ENCODE measurements around the gene CBFA2T2. TPM values are rescaled to one million over a fixed set of nuclear protein-coding genes. Genes with fewer than 3 reads are reported as not detected.

CBFA2T2 gene
- 5.0 and 5.9 TPM in 2 replicates for total RNA-seq

DNA sequence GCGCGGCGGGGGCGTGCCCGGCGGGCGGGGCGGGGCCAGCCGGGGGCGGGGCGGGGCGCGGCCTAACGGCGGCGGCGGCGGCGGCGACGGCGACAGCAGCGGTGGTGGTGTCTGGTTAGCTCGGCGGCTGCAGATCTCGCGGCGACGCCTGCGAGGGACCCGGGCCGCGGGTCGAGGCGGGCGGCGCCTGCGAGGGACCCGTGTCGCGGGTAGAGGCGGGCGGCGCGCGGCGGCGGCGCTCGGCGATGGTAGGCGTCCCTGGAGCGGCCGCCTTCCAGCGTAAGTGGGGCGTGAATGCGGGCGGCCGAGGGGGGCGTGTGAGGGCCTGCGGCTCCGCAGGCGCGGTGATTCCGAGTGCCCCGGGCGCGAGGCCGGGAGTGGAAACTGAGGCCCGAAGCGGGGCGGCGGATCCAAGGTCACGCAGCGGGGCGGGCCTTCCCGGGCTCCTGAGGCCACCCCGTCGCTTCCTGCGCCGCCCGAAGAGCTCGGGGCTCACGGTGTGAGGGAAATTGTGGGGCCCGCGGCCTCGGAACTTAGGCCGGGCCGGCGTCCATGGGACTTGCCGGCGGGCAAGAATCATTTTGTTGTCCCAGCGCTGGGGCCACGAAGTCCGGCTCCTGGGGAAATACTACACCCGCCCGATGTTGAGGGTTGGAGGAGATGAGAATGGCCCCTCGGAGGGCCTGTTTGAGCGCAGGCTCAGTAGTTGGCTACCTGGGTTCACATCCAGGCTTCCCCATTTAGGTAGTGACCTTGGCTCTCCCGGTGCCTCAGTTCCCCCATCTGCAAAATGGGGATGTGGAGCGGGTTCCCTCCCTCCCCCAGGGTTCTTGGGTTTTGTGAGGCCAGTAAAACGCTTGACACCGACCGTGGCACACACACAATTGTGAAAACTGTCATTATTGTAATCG lies at the start of gene CBFA2T2:
Gene CBFA2T2 (plus strand): TSS at position 74 of the 911 bp plus-strand sequence. CDS start 172 bp downstream, at position 246.

DNA sequence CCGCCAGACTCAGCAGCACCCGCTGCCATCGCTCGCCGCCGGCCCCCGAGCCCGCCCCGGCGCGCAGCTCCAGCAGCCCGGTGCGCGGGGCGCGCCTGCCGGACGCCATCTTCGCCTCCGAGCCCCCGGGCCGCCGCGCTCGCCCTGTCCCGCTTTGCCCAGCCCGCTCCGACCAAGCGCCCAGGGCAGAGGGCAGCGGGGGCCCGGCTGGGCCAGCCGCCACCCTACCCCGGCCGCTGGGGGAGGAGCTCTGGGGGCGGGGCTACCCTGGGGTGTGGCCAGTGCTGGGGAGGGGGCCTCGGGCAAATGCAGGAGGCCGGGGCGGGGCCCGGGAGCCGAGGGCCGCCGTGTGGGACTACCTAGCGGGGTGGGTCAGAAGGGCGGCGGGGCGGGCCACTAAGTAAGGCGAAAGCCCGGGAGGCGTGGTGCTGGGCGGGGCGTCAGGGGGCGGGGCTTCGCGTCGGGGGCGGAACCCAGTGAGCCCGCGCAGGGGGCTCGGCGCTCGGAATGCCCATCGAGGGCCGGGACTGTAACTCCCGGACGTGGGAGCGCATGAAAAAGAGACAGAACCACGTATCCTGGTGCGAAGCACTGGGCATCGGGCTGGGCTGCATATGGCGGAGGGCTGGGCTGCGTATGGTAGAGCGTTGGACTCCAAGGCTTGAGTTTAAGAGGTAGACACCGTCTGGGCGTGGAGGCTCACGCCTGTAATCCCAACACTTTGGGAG lies 46.2 kb upstream of the CBFA2T2 start, which contains the start of gene SNTA1:
Gene SNTA1 (minus strand): TSS at position 252 of the 728 bp plus-strand sequence. CDS start 143 bp downstream, at position 109.

DNA sequence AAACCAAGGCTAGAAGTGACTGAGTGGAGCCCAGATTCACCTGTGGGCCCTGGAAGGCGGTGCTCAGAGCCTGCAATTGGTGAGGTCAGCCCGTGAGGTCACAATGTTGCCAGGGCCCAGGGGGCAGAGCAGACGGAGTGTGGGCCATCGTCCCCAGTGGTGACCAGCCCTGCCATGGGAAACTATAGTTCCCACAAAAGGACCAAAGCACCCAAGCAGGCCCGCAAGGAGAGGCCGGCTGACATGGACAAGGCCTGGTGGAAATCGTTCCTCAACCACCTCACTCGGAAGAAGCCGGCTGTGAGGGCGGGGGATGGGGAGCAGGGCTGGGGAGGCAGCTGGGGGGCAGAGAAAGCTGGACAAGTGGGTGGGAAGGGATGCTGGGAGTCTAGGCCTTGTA lies 172.3 kb downstream of the CBFA2T2 start, which contains the start of gene C20orf144:
Gene C20orf144 (plus strand): TSS at position 156 of the 400 bp plus-strand sequence. CDS start 19 bp downstream, at position 175.

DNA sequence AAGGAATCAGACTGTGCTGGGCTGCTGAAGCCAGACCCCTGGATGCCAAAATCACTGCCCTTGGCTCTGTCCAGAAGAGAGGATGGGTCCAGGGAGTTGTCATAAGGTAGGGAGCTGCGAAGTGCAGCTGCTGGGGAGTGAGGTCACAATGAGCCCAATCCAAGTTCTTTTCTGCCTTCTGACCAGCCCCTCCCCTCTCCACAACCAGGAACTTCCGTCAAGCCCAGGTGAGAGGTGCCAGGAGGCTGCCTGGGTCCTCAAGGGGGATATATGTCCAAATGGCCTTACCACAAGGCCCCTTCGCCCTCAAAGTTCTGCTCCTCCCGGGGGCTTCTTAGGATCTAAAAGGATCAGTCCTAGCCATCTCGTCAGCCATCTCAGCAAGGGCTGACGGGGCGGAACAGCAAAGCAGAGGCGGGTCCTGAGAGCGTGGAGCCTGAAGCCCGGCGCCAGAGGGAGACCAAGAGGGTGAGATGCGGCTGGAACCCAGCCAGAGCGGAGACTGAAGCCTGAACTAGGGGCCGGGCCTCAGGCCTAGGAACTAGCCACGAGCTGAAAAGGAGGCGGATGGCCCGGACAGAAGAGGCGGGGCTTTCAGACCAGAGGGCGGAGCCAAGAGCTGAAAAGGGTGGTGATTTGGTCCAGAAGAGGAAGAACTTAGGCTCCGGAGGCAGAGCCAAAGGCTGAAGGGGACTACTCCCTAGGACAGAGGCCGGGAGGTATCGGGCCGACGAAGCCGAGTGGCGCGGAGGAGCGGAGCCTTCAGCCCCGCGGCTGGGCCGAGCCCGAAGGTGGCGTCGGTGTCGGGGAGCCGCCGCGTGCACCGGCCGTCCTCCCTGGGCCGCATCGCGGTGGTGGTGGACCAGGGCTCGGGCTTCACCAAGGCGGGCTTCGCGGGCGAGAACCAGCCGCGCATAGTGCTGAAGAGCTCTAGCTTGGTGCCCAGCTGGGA lies 176.7 kb downstream of the CBFA2T2 start, which contains the start of gene ACTL10:
Gene ACTL10 (plus strand): TSS at position 651 of the 952 bp plus-strand sequence. CDS start 555 bp downstream, outside the sequence.

DNA sequence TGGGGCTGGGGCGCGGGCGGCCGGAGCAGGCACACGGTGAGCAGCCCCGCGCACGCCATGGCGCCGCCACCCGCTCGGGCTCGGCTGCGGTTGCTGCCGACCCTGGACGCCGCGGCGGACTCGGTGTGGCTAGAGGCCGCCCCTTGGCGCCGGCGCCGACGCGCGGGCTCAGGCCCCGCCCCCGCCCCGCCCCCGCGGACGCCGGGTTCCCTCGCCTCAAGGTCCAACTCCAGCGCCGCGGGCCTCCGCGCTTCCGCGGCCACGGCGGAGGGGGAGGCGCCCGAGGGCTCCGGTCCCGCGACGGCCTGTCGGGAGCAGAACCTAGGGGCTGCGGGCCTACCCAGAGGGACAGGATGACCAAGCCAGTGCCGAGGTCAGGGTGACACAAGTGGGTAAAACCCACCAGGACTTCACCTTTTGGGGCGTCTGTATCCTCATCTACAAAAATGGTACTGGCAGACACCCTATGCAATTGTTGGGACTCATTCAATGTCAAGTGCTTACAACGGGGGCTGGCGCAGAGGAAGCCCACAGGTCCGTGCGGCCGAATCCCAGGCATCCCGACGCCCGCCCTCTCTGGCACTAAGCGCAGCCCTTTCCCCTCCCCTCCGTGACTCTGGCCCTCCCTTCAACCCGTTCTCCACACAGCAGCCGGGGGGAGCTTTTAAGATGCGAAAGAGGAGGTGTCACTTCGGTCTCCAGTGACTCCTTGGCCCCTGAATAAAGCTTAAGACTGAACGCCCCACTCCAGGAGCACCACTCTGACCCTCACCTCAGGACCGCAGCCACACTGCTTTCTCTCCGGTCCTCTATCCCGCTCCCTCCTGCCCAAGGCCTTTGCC lies 184.6 kb downstream of the CBFA2T2 start, which contains the start of gene NECAB3:
Gene NECAB3 (minus strand): TSS at position 135 of the 842 bp plus-strand sequence. CDS start 76 bp downstream, at position 59.

DNA sequence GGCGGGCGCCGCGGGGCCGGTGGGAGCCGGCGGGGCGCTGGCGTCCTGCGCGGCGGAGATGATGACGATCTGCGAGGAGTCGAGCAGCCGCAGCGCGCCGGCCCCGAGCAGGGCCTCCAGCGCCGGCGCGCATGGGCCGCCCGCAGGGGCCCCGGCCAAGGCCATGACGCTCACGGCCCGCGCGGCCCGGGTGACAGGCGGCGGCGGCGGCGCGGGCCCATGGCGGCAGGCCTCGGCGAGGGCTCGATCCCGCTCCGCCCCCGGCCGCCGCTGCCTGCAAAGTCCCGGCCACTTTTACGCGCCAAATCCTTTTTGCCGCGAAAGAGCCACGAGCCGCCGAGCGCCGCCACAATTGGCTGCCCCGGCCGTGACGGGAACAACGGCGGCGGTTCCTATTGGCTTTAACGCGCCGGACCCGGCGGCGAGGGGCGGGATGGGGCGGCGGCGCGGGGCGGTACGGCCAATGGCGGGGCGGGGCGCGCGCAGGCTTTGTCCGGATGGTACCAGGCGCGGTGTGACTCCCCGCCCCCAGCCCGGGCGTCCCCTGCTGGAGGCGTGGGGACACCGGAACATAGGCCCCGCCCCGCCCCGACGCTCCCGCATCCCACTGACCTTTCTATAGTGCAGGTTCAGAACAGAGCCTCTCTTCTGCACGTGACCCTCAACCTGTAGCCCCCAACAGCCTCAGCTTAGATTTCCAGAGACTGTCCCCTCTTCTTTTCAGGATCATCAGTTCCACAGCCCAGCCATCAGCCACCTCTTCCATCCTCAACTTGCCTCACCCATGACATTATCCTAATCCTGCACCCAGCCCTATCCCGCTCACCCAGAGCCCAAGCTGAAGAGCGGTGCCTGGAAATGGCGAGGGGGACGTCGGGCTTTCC lies 196.4 kb downstream of the CBFA2T2 start, which contains the start of gene E2F1:
Gene E2F1 (minus strand): TSS at position 286 of the 884 bp plus-strand sequence. CDS start 121 bp downstream, at position 165.

Other genes with a start within 250 kb of the CBFA2T2 start
- not detected in 2 replicates for gene BPIFB1, start 206.9 kb upstream of the CBFA2T2 start, total RNA-seq
- gene CDK5RAP1, start 88.6 kb upstream of the CBFA2T2 start, total RNA-seq = 13.8 and 24.8 TPM in 2 replicates
- 12.4 and 13.5 TPM in 2 replicates for gene SNTA1, start 46.3 kb upstream of the CBFA2T2 start, total RNA-seq
- gene C20orf144, start 172.2 kb downstream of the CBFA2T2 start, total RNA-seq = 0.08 and 0.26 TPM in 2 replicates
- 1.4 and 4.9 TPM in 2 replicates for gene ACTL10, start 176.8 kb downstream of the CBFA2T2 start, total RNA-seq
- gene NECAB3, start 184.3 kb downstream of the CBFA2T2 start, total RNA-seq = 21.3 and 27.0 TPM in 2 replicates
- gene E2F1, start 196.3 kb downstream of the CBFA2T2 start, total RNA-seq = 3.9 and 13.4 TPM in 2 replicates
- gene PXMP4, start 230.2 kb downstream of the CBFA2T2 start, total RNA-seq = 3.2 and 5.6 TPM in 2 replicates
- 0.88 and 2.8 TPM in 2 replicates for gene ZNF341, start 241.9 kb downstream of the CBFA2T2 start, total RNA-seq

Data from epithelial cell of alveolus of lung (primary cell).